Mononuclear cell (primary cell): ENCODE results near the gene TMEM174. TPM values are rescaled to one million over a fixed set of nuclear protein-coding genes. Genes with fewer than 3 reads are reported as not detected.
"Not testable (repeated sequence)": the region's sequence is repeated elsewhere in the genome, so short reads cannot be mapped to it uniquely, and the experiment has no call there.

Source experiments
- H3K27me3 ChIP-seq: 2 replicates; pipeline ENCODE4 v1.6.0; 2011; ENCODE audit warnings: low read length, control low read depth; ENCODE audit not compliant: insufficient read depth
- H3K4me1 ChIP-seq: 2 replicates; pipeline ENCODE4 v1.5.1; 2011; ENCODE audit warnings: mild to moderate bottlenecking, low read length, control low read depth; ENCODE audit not compliant: insufficient read depth
- H3K4me3 ChIP-seq: 2 replicates; pipeline ENCODE4 v1.5.1; 2011; ENCODE audit warnings: mild to moderate bottlenecking, low read length, moderate library complexity
- H3K9me3 ChIP-seq: 2 replicates; pipeline ENCODE4 v1.5.1; 2011; ENCODE audit warnings: low read depth, mild to moderate bottlenecking, control low read depth, low read length
- total RNA-seq: library from RNA; depleted of rRNA; stranded (reverse); fragments of >200 nt; gene quantifications from one replicate; pipeline ENCODE4 v1.2.3, GENCODE V29; 2012

The TMEM174 gene
- total RNA-seq, 1 donor = not detected

DNA sequence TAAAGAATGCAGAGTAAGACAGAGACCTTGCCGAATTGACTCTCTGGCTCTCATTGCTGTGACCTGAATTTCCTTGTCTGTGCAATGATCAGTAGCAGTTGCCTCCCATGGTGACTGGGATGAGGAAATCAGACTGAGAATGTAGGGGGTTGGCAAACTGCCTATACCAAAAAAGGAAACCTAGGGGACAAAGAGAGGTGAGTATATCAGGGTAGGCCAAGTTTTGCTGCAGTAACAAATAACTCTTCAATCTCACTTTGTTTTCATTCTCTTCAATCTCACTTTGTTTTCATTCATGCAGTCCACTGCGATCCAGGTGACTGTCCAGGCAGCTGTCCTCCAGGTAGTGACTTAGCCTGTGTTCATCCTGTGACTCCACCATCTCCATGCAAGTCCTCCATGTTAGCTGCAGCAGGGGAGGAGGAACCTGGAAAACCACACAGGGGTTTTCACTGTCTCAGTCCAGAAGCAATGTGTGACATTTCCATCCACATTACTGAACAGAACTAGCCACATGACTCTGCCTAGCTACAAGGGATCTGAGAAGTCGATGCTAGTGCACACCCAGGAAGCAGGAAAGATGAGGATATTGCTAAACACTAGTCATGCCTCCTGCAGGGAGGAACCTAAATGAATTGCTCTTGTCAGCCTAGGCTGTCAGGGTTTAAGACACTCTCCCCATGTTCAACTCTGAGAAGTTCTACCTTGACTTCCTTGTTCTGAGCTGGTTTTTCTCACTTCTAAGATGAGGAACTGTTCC lies 26.0 kb downstream of the TMEM174 start:
- peaks cover 6% of the 10 kb centered on the region for H3K4me1 ChIP-seq
- H3K9me3 ChIP-seq = no peaks in the 10 kb centered on the region
- H3K27me3 ChIP-seq = peaks cover 9% of the 10 kb centered on the region
- no peak overlapping the region for H3K4me3 ChIP-seq

DNA sequence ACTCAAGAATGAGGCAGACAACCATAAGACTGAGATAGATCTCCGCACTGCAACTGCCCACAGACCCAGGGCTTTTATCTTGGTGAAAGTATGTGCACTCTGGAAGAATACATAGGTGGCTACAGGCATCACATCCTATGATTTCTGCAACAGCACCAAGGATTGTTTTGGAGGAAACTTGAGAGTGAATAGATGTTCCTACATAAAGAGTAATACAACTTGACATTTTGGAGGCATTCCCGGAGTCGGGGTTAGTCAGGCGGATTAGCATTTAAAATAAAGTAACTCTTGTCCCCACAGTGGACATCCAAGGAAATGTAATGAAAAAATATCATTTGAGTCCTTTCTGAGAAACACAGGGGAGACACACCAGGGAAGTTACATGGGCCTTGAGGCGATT lies 26.7 kb downstream of the TMEM174 start:
- peaks cover 9% of the 10 kb centered on the region for H3K27me3 ChIP-seq
- H3K4me3 ChIP-seq = no peak overlapping the region

DNA sequence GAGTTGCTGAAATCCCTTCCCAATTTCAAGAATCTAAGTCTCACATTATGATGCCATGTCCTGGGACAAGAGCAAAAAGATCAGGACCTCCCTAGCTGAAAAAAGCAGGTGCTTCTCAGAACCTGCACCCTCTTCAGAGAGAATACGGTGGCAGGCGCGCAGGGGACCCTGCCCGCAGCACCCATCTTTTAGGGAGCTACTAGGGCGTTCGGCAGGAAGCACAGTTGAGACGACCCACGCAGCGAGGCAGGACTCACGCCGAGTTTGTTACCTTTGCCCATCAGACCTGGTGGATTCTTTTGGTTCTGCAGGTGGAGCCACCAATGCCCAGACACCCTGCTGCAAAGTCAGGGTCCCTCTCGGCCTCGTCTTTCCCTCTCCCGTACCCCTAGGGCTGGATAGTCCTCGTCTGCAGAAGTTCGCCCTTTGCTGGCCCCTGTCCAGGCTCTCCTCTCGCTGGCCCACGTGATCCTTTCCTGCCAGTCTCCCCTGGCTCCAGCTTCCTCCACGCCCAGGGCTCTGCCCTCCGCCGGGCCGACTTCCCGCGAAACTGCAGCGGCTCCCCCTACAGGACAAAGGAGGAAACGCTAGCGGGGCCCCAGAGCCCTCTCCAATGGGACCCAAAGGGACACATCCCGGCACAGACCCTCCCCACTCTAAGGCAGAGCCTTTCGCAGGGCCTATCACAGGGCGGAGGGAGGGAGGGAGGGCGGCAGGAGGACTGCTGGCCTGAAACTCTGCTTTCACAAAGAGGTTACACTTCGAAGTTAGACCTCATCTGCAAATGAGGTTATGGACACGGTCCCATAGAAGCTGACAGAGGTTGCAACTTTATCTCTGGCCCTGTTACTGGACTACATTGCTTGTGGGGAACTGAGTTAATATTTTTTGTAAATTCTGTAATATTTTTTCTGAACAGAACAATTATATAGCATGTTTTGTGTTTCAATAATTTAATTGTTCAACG lies 28.8 kb downstream of the TMEM174 start:
- H3K4me1 ChIP-seq = peaks cover 6% of the 10 kb centered on the region
- H3K4me3 ChIP-seq = no peak overlapping the region
- H3K9me3 ChIP-seq = no peaks in the 10 kb centered on the region
- peaks cover 16% of the 10 kb centered on the region for H3K27me3 ChIP-seq

More for the DNA sequence above, 26.7 kb downstream of the TMEM174 start:
- H3K9me3 ChIP-seq = no peaks in the 10 kb centered on the region
- H3K4me1 ChIP-seq = peaks cover 6% of the 10 kb centered on the region

DNA sequence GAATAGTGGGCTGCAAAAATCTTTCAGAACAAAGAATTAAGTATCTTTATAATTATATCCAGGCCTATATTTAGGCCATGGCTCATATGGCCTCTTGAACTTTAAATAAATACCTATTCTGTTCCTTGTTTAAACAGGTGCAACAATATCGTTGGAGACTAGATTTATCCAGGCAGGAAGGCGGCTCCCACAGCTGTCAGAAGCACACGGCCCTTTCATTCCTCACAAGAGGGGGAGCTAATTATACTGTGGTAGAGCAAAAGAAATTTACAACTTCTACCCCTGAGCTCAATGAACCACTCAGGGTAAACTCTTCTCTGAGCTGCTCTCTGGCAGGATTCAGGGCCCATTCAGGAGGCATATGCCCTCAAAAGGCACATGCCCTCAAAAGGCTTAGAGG lies 31.3 kb downstream of the TMEM174 start:
- H3K4me1 ChIP-seq = peaks cover 6% of the 10 kb centered on the region
- no peak overlapping the region for H3K4me3 ChIP-seq
- no peaks in the 10 kb centered on the region for H3K9me3 ChIP-seq
- H3K27me3 ChIP-seq = peaks cover 16% of the 10 kb centered on the region

DNA sequence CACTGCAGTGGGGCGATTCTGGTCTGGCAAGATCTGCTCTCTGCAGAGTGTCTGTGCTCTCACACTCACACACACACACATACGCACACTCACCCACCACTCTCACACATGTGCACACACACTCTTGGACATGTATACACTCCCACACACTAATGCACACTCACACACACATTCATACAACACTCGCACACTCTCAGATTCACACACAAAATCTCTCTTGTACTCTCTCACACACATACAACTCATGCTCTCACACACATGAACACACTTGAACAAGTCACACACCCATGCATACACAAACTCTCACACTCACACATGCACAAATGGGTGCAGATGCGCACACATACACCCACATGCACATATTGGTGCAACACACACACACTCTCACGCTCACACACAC lies 31.7 kb downstream of the TMEM174 start:
- no peaks in the 10 kb centered on the region for H3K9me3 ChIP-seq
- H3K27me3 ChIP-seq = peaks cover 16% of the 10 kb centered on the region
- no peak overlapping the region for H3K4me3 ChIP-seq
- peaks cover 6% of the 10 kb centered on the region for H3K4me1 ChIP-seq

DNA sequence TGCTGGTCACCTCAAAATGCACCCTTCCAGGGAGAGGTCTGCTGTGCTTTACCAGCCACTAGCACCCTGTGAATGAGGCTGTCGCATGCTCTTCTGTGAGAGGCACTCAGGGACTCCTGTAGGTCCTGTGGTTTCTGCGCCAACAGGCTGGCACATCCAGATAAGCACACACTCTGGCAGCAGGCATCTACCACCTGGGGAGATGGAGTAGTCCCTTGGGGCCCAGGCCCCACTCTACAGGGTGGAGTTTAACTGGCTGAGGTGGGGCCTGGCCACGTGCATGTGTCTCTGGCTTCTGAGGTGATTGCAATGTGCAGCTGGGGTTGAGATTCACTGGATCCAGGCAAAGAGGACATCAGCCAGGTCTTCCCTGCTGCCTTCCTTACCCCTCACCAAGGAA lies 32.3 kb downstream of the TMEM174 start:
- H3K4me3 ChIP-seq = no peak overlapping the region
- H3K9me3 ChIP-seq = no peaks in the 10 kb centered on the region
- H3K4me1 ChIP-seq = peaks cover 6% of the 10 kb centered on the region
- peaks cover 16% of the 10 kb centered on the region for H3K27me3 ChIP-seq

DNA sequence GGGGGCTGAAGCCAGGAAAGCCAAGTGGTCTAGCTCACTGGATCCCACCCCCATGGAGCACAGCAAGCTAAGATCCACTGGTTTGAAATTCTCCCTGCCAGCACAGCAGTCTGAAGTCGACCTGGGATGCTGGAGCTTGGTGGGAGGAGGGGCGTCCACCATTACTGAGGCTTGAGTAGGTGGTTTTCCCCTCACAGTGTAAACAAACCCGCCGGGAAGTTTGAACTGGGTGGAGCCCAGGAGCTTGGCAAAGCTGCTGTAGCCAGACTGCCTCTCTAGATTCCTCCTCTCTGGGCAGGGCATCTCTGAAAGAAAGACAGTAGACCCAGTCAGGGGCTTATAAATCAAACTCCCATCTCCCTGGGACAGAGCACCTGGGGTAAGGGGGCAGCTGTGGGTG lies 34.2 kb downstream of the TMEM174 start:
- peaks cover 15% of the 10 kb centered on the region for H3K27me3 ChIP-seq
- not testable (repeated sequence) for H3K4me3 ChIP-seq, H3K4me1 ChIP-seq, H3K9me3 ChIP-seq

DNA sequence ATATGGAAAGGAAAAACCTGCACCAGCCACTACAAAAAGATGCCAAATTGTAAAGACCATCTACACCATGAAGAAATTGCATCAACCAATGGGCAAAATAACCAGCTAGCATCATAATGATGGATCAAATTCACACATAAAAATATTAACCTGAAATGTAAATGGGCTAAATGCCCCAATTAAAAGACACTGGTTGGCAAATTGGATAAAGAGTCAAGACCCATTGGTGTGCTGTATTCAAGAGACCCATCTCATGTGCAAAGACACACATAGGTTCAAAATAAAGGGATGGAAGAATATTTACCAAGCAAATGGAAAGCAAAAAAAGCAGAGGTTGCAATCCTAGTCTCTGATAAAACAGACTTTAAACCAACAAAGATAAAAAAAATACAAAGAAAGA lies 36.1 kb downstream of the TMEM174 start:
- H3K9me3 ChIP-seq, H3K4me1 ChIP-seq, H3K4me3 ChIP-seq: not testable (repeated sequence)
- H3K27me3 ChIP-seq = peaks cover 24% of the 10 kb centered on the region

DNA sequence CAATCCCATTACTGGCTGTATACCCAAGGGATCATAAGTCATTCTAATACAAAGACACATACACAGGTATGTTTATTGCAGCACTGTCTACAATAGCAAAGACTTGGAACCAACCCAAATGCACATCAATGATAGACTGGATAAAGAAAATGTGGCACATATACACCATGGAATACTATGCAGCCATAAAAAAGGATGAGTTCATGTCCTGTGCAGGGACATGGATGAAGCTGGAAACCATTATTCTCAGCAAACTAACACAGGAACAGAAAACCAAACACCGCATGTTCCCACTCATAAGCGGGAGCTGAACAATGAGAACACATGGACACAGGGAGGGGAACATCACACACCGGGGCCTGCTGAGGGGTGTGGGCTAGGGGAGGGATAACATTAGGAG lies 39.7 kb downstream of the TMEM174 start:
- H3K27me3 ChIP-seq = peaks cover 53% of the 10 kb centered on the region
- H3K4me1 ChIP-seq, H3K9me3 ChIP-seq, H3K4me3 ChIP-seq: not testable (repeated sequence)

DNA sequence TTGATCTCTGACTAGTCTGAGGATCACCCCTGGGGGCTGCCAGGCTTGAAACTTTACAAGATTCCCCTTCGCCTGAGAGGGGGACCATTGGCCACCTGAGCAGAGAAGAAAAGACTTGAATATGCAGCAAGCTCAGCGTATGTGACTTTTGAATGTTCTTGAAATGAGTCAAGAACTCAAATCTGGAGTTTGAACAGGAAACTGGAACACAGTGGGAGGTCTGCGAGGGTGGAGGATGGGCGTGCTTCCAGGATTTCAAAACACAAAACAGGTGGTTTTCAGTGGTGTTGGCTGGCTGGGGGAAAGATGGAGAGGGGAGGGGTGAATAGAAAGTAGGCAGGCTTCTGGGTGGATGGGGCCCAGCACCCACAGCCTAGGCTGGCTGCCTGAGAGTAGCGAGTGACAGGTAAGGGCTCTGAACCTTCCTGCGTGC lies 40.6 kb downstream of the TMEM174 start:
- no peak overlapping the region for H3K4me3 ChIP-seq
- peaks cover 10% of the 10 kb centered on the region for H3K4me1 ChIP-seq
- H3K9me3 ChIP-seq = no peaks in the 10 kb centered on the region
- peaks cover 62% of the 10 kb centered on the region for H3K27me3 ChIP-seq

DNA sequence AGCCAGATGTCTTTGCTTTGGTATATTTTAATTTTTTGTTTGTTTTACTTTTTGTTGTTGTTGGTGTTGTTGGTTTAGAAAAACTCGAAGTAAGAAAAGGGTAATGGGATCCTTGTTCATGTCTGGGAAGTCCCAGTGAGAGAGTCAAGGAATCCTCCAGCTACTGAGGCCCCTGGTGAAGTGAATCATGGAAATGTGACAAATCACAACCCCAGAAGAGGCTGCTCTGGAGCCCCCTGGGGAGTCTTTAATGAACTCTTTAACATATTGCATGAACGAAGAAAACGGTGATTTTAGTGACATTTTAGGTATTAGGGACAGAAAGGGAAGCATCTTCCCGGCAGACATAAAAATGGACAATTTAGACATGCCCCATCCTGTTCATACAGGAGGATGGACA lies 41.3 kb downstream of the TMEM174 start:
- H3K4me1 ChIP-seq = peaks cover 10% of the 10 kb centered on the region
- H3K27me3 ChIP-seq = peaks cover 67% of the 10 kb centered on the region

DNA sequence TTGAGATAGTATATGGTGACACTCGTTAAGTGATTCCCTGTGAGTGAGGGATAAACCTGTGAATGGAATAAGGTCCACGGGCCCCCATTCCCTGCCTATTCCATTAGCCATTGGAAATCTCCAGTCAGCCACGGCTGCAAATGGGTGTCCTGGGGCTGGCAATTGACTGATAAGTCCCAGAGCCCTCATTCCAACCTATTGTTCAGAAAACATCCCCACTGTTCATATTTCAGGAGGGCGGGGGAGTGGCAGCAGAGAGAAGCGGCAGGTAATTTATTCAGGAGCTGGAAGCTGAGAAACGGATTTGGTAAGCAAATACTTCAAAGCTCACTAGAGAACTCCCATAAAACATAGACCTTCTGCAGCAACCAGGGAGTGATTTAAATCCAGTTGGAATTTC lies 42.0 kb downstream of the TMEM174 start:
- Histone ChIP-seq H3K4me3 (no peak overlapping the region), H3K27me3 (peaks cover 73% of the 10 kb centered on the region), H3K9me3 (no peaks in the 10 kb centered on the region)

More for the DNA sequence above, 41.3 kb downstream of the TMEM174 start:
- Histone ChIP-seq H3K9me3 (no peaks in the 10 kb centered on the region), H3K4me3 (no peak overlapping the region)

DNA sequence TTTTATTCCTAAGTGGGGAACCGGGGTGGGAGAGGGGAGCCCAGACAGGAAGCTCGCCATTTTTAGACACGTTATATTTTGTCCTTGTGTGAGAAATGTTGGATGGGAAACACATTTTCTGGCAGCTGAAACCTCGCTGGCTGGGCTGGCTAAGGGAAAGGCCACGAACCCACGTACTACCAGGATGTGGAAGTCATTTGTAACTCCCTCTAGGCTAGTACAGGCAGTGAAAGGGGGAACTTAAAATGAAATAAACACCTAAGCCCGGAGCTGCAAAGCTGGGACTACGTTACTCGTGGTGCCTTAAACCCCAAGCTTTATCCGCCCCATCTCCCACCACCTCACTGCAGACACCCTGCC lies 42.5 kb downstream of the TMEM174 start:
- Histone ChIP-seq H3K4me3 (no peak overlapping the region), H3K27me3 (peaks cover 78% of the 10 kb centered on the region), H3K4me1 (peaks cover 10% of the 10 kb centered on the region), H3K9me3 (no peaks in the 10 kb centered on the region)

More for the DNA sequence above, 42.0 kb downstream of the TMEM174 start:
- peaks cover 10% of the 10 kb centered on the region for H3K4me1 ChIP-seq

DNA sequence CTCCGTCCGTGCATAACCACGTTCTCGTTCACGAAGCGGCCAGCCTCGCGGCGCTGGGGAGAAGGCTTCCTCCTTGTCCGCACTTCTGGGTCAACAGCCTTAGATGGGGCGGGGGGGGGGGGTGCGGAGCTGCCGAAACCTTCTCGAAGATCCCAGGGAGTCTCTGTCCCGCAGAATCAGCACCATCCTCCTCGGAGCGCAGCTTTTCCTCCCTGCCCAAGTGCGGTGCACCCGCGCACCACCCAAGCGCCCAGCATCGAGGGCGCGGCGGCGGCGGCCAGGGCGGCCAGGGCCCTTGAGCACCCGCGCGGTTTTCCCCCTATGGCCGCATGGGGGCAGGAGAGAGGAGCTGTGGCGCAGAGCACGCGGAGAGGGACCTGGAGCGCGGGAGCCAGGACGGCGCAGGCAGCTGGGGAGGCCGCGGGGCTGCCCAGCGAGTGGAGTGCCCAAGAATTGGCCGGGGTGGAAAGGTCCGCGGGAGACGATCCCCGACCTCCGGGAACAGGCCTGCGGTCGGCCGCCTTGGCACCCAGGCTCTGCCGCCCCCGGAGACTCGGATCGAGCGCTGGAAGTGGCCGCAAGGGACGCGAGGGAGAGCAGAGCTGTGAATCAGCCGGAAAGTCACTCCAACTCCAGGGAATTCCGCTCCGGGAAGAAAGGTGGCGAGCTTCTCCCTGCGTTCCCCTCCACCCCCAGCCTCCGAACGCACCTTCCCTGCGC lies 43.1 kb downstream of the TMEM174 start:
- H3K4me3 ChIP-seq = no peak overlapping the region
- H3K9me3 ChIP-seq = no peaks in the 10 kb centered on the region
- H3K4me1 ChIP-seq = peaks cover 10% of the 10 kb centered on the region
- peaks cover 79% of the 10 kb centered on the region for H3K27me3 ChIP-seq
